Activated T-helper 2 cell treated with anti-CD3 and anti-CD28 coated beads, Interferon-gamma antibody, Interleukin-2, Interleukin-4, amounts not matched to agents 10 μg/mL and 5 μg/mL and 100 μg/mL, durations not matched to agents 14 hours and 24 hours and 36 hours (primary cell): ENCODE measurements around the gene IGF1R. TPM values are rescaled to one million over a fixed set of nuclear protein-coding genes. Genes with fewer than 3 reads are reported as not detected.

Experiments
- DNase-seq: peaks from one replicate; pipeline ENCODE4 v3.0.0; 2021; ENCODE audit warnings: low spot score
- H3K27ac Mint-ChIP-seq: one replicate; pipeline ENCODE4 v1.8.0; 2021; ENCODE audit warnings: mixed read lengths
- H3K27me3 Mint-ChIP-seq: one replicate; pipeline ENCODE4 v1.8.0; 2021; ENCODE audit warnings: low read depth, mixed read lengths
- H3K36me3 Mint-ChIP-seq: one replicate; pipeline ENCODE4 v1.8.0; 2021; ENCODE audit warnings: low read depth, mixed read lengths
- H3K4me1 Mint-ChIP-seq: one replicate; pipeline ENCODE4 v1.8.0; 2021; ENCODE audit warnings: low read depth, mixed read lengths
- H3K4me3 Mint-ChIP-seq: one replicate; pipeline ENCODE4 v1.8.0; 2021; ENCODE audit warnings: low read depth, mild to moderate bottlenecking, moderate library complexity, mixed read lengths
- H3K9me3 Mint-ChIP-seq: one replicate; pipeline ENCODE4 v1.8.0; 2021; ENCODE audit warnings: mixed read lengths
- intact Hi-C: fragments of 100-400 bp; cut with micrococcal nuclease; formaldehyde crosslinking; loops from one replicate; pipeline ENCODE4 v1.15.1; 2023
- total RNA-seq: library from RNA; stranded (reverse); gene quantifications from 2 replicates; pipeline ENCODE4 v1.2.3, GENCODE V29; 2022

Gene IGF1R
- total RNA-seq, 1 donor from 2014 or later: 31.1 TPM

GRCh38 chr15:98729446-98730042 is 81.2 kb downstream of the IGF1R start:
- intact Hi-C loops: no loop called here
- no peak for DNase-seq
- Mint-ChIP-seq H3K9me3 (no peaks in the 10 kb centered on the region), H3K4me3 (no peak overlapping the region), H3K27me3 (no peaks in the 10 kb centered on the region), H3K4me1 (peaks cover 18% of the 10 kb centered on the region), H3K36me3 (no peaks in the 10 kb centered on the region), H3K27ac (no peak overlapping the region)

GRCh38 chr15:98730860-98731711 is 82.7 kb downstream of the IGF1R start:
- Mint-ChIP-seq H3K9me3 (no peaks in the 10 kb centered on the region), H3K4me3 (no peak overlapping the region), H3K27me3 (no peaks in the 10 kb centered on the region), H3K4me1 (peaks cover 26% of the 10 kb centered on the region), H3K36me3 (no peaks in the 10 kb centered on the region), H3K27ac (peak overlapping the region; percentile 4)
- intact Hi-C loops: no loop called here
- no peak for DNase-seq

GRCh38 chr15:98731712-98732450 is 83.5 kb downstream of the IGF1R start:
- Mint-ChIP-seq H3K27ac (no peak overlapping the region), H3K36me3 (no peaks in the 10 kb centered on the region), H3K4me3 (no peak overlapping the region), H3K4me1 (peaks cover 23% of the 10 kb centered on the region), H3K27me3 (no peaks in the 10 kb centered on the region), H3K9me3 (no peaks in the 10 kb centered on the region)
- intact Hi-C loops: no loop called here
- DNase-seq: no peak

GRCh38 chr15:98733098-98733497 is 84.8 kb downstream of the IGF1R start:
- H3K4me1 Mint-ChIP-seq: peaks cover 16% of the 10 kb centered on the region
- no peak for DNase-seq
- no peak overlapping the region for H3K27ac Mint-ChIP-seq
- no peak overlapping the region for H3K4me3 Mint-ChIP-seq
- no peaks in the 10 kb centered on the region for H3K27me3 Mint-ChIP-seq
- H3K9me3 Mint-ChIP-seq: no peaks in the 10 kb centered on the region
- H3K36me3 Mint-ChIP-seq: no peaks in the 10 kb centered on the region
- intact Hi-C loops: no loop called here

GRCh38 chr15:98734466-98735199 is 86.3 kb downstream of the IGF1R start:
- Mint-ChIP-seq H3K4me3 (no peak overlapping the region), H3K9me3 (no peaks in the 10 kb centered on the region), H3K27me3 (no peaks in the 10 kb centered on the region), H3K4me1 (peaks cover 26% of the 10 kb centered on the region), H3K27ac (no peak overlapping the region), H3K36me3 (no peaks in the 10 kb centered on the region)
- intact Hi-C loops: no loop called here
- DNase-seq: no peak

- Mint-ChIP-seq H3K4me3 (no peak overlapping the region), H3K4me1 (peaks cover 24% of the 10 kb centered on the region), H3K36me3 (no peaks in the 10 kb centered on the region), H3K27ac (no peak overlapping the region), H3K27me3 (no peaks in the 10 kb centered on the region), H3K9me3 (no peaks in the 10 kb centered on the region)
- intact Hi-C loops: no loop called here
- no peak for DNase-seq
Observed at GRCh38 chr15:98735304-98735703, 87.0 kb downstream of the IGF1R start.

GRCh38 chr15:98735895-98736617 is 87.7 kb downstream of the IGF1R start:
- Mint-ChIP-seq H3K36me3 (no peaks in the 10 kb centered on the region), H3K4me1 (peaks cover 24% of the 10 kb centered on the region)

GRCh38 chr15:98737159-98737558 is 88.8 kb downstream of the IGF1R start:
- no peak for DNase-seq
- Mint-ChIP-seq H3K36me3 (no peaks in the 10 kb centered on the region), H3K27me3 (no peaks in the 10 kb centered on the region), H3K4me1 (peaks cover 24% of the 10 kb centered on the region), H3K27ac (no peak overlapping the region), H3K4me3 (no peak overlapping the region), H3K9me3 (no peaks in the 10 kb centered on the region)
- intact Hi-C loops: no loop called here

More at GRCh38 chr15:98735895-98736617, 87.7 kb downstream of the IGF1R start:
- no peak for DNase-seq
- Mint-ChIP-seq H3K27ac (no peak overlapping the region), H3K9me3 (no peaks in the 10 kb centered on the region), H3K27me3 (no peaks in the 10 kb centered on the region), H3K4me3 (no peak overlapping the region)
- intact Hi-C loops: no loop called here

- no peak overlapping the region for H3K27ac Mint-ChIP-seq
- no peaks in the 10 kb centered on the region for H3K27me3 Mint-ChIP-seq
- H3K9me3 Mint-ChIP-seq: no peaks in the 10 kb centered on the region
- no peak for DNase-seq
- no peaks in the 10 kb centered on the region for H3K36me3 Mint-ChIP-seq
- H3K4me3 Mint-ChIP-seq: no peak overlapping the region
- intact Hi-C loops: no loop called here
- H3K4me1 Mint-ChIP-seq: peaks cover 24% of the 10 kb centered on the region
Observed at GRCh38 chr15:98737721-98738120, 89.4 kb downstream of the IGF1R start.

GRCh38 chr15:98738689-98739401 is 90.5 kb downstream of the IGF1R start:
- intact Hi-C loops: no loop called here
- DNase-seq: no peak
- Mint-ChIP-seq H3K36me3 (no peaks in the 10 kb centered on the region), H3K27ac (no peak overlapping the region), H3K9me3 (no peaks in the 10 kb centered on the region), H3K4me3 (no peak overlapping the region), H3K4me1 (peaks cover 22% of the 10 kb centered on the region), H3K27me3 (no peaks in the 10 kb centered on the region)

GRCh38 chr15:98740295-98740694 is 92.0 kb downstream of the IGF1R start:
- Mint-ChIP-seq H3K27me3 (no peaks in the 10 kb centered on the region), H3K27ac (no peak overlapping the region), H3K9me3 (no peaks in the 10 kb centered on the region), H3K36me3 (no peaks in the 10 kb centered on the region), H3K4me1 (peaks cover 20% of the 10 kb centered on the region), H3K4me3 (no peak overlapping the region)
- intact Hi-C loops: no loop called here
- no peak for DNase-seq
